Liver (tissue), 9 donors: ENCODE measurements around the gene RRP12. TPM values are rescaled to one million over a fixed set of nuclear protein-coding genes. Genes with fewer than 3 reads are reported as not detected.

Experiments used
- DNase-seq: peaks from one replicate; pipeline ENCODE4 v3.0.0-alpha.2; 2017; ENCODE audit warnings: low spot score
- H3K27ac ChIP-seq, 2 donors: one replicate each; pipeline ENCODE4 v1.7.0; 2013; ENCODE audit warnings: inconsistent platforms in 2 of 2, low read length in 2 of 2, control low read depth in 1 of 2, low read depth in 1 of 2, mild to moderate bottlenecking in 1 of 2
- H3K27me3 ChIP-seq, 4 donors: one replicate each; pipeline versions ENCODE4 v1.6.1 to v1.7.0; 2013; ENCODE audit warnings: low read length in 3 of 4, inconsistent platforms in 1 of 4, mild to moderate bottlenecking in 1 of 4, moderate library complexity in 1 of 4; ENCODE audit not compliant: control insufficient read depth in 4 of 4, insufficient read depth in 4 of 4
- H3K36me3 ChIP-seq, 4 donors: one replicate each; pipeline versions ENCODE4 v1.6.1 to v1.7.0; 2013; ENCODE audit warnings: low read length in 3 of 4, mild to moderate bottlenecking in 3 of 4, low read depth in 1 of 4, moderate library complexity in 1 of 4; ENCODE audit not compliant: control insufficient read depth in 4 of 4, insufficient read depth in 3 of 4
- H3K4me1 ChIP-seq, 4 donors: one replicate each; pipeline versions ENCODE4 v1.6.1 to v1.7.0; 2013; ENCODE audit warnings: low read length in 3 of 4, mild to moderate bottlenecking in 3 of 4, moderate library complexity in 1 of 4; ENCODE audit not compliant: control insufficient read depth in 4 of 4, insufficient read depth in 4 of 4
- H3K4me3 ChIP-seq, 3 donors: one replicate each; pipeline versions ENCODE4 v1.6.1 to v1.7.0; 2013; ENCODE audit warnings: low read length in 3 of 3, control low read depth in 1 of 3, low read depth in 1 of 3, mild to moderate bottlenecking in 1 of 3
- H3K9ac ChIP-seq, 2 donors: one replicate each; pipeline ENCODE4 v1.7.0; 2013; ENCODE audit warnings: low read length in 2 of 2, mild to moderate bottlenecking in 2 of 2, moderate library complexity in 2 of 2, control low read depth in 1 of 2, low read depth in 1 of 2
- H3K9me3 ChIP-seq, 4 donors: one replicate each; pipeline versions ENCODE4 v1.6.1 to v1.7.0; 2013; ENCODE audit warnings: low read length in 3 of 4; ENCODE audit not compliant: control insufficient read depth in 4 of 4
- EGR1 ChIP-seq, 2 donors: IDR thresholded peaks; 2 replicates each; pipeline ENCODE4 v1.6.1; 2016 to 2018; ENCODE audit warnings: antibody characterized with exemption in 2 of 2, low read depth in 2 of 2
- FOXA2 ChIP-seq: IDR thresholded peaks from 2 replicates; pipeline ENCODE4 v1.6.1; 2016; ENCODE audit warnings: antibody characterized with exemption
- GABPA ChIP-seq, 2 donors: IDR thresholded peaks in 1 of 2; conservative IDR thresholded peaks in 1 of 2; 2 replicates each; pipeline ENCODE4 v1.6.1; 2016; ENCODE audit warnings: antibody characterized with exemption in 2 of 2, mild to moderate bottlenecking in 1 of 2, moderate library complexity in 1 of 2
- HNF4A ChIP-seq, 2 donors: conservative IDR thresholded peaks; 2 replicates each; pipeline ENCODE4 v1.6.1; 2016; ENCODE audit warnings: antibody characterized with exemption in 2 of 2, mild to moderate bottlenecking in 2 of 2
- HNF4G ChIP-seq: IDR thresholded peaks from 2 replicates; pipeline ENCODE4 v1.6.1; 2016; ENCODE audit warnings: antibody characterized with exemption
- JUND ChIP-seq, 2 donors: IDR thresholded peaks; 2 replicates each; pipeline ENCODE4 v1.6.1; 2016; ENCODE audit warnings: antibody characterized with exemption in 2 of 2
- NR2F2 ChIP-seq: IDR thresholded peaks from 2 replicates; pipeline ENCODE4 v1.6.1; 2016; ENCODE audit warnings: antibody characterized with exemption
- RAD21 ChIP-seq, 2 donors: IDR thresholded peaks; 2 replicates each; pipeline ENCODE4 v1.6.1; 2016; ENCODE audit warnings: antibody characterized with exemption in 2 of 2, mild to moderate bottlenecking in 2 of 2
- RXRA ChIP-seq, 2 donors: IDR thresholded peaks; 2 replicates each; pipeline ENCODE4 v1.6.1; 2017 to 2018; ENCODE audit warnings: antibody characterized with exemption in 2 of 2, mild to moderate bottlenecking in 1 of 2
- SP1 ChIP-seq: IDR thresholded peaks from 2 replicates; pipeline ENCODE4 v1.6.1; 2018; ENCODE audit warnings: antibody characterized with exemption, mild to moderate bottlenecking
- TAF1 ChIP-seq: conservative IDR thresholded peaks from 2 replicates; pipeline ENCODE4 v1.6.1; 2016; ENCODE audit warnings: antibody characterized with exemption, mild to moderate bottlenecking
- YY1 ChIP-seq: IDR thresholded peaks from 2 replicates; pipeline ENCODE4 v1.6.1; 2016; ENCODE audit warnings: antibody characterized with exemption, mild to moderate bottlenecking
- WGBS: extraction: QIAGEN DNeasy Blood & Tissue Kit; methylation state at CpG from one replicate; pipeline ENCODE4 v1.1.7; 2013; 5-methylcytosine and 5-hydroxymethylcytosine counted together
- polyA plus RNA-seq, 2 donors: library from polyadenylated mRNA; stranded (reverse) in 1 of 2; unstranded in 1 of 2; fragments of 200-250 nt in 1 of 2; fragments of >200 nt in 1 of 2; fragmentation: Nextera tagmentation in 1 of 2; extraction: Ambion mirVana in 1 of 2; gene quantifications; one replicate each; pipeline versions ENCODE4 v1.2.1 to v1.2.3, GENCODE V29; 2013 to 2015
- total RNA-seq, 2 donors: library from RNA; depleted of rRNA; stranded (reverse); fragments of >200 nt; gene quantifications; one replicate each; pipeline ENCODE4 v1.2.3, GENCODE V29; 2014
- TF ChIP-seq, protein P1 (sequence below): fragments of 150-350 bp; IDR thresholded peaks from 2 replicates; pipeline ENCODE4 v1.5.1; 2017; ENCODE audit warnings: improper control_type of control experiment, low read depth, low read length; ENCODE audit not compliant: missing input control
- TF ChIP-seq, protein P2 (sequence below): IDR thresholded peaks from 2 replicates; pipeline ENCODE4 v1.6.1; 2016; ENCODE audit warnings: antibody characterized with exemption
- TF ChIP-seq, protein P3 (sequence below): IDR thresholded peaks from 2 replicates; pipeline ENCODE4 v1.6.1; 2016; ENCODE audit warnings: antibody characterized with exemption
- TF ChIP-seq, protein P4 (sequence below): IDR thresholded peaks from 2 replicates; pipeline ENCODE4 v1.6.1; 2016; ENCODE audit warnings: antibody characterized with exemption, mild to moderate bottlenecking
- TF ChIP-seq, protein P5 (sequence below): IDR thresholded peaks from 2 replicates; pipeline ENCODE4 v1.6.1; 2016; ENCODE audit warnings: antibody characterized with exemption
- donor health status: healthy.
- donor health status: healthy.
- donor health status: healthy.
- donor health status: healthy.
- donor health status: healthy.

Gene RRP12
- total and polyA plus RNA-seq, 4 donors: 5.7 to 9.6 (median 6.9) TPM

DNA sequence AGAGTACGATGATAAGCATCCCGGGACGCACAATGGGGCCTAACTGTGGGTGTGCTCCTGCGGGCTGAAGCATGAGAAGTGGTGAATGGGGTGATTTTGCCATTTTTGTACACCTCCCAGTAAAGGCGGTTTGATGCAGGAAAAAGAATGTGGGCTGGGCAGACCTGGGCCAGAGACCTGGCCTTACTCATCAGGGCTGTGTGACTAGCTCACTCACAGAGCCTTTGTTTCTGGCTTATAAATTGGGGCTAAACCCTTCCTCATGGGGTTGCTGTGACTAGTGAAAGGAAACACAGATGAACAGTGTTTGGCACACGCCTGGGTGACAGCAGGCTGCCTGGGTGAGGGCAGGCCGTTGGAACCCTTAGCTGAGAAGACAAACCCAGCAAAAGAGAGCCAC, 18.0 kb downstream of the RRP12 start:
- Histone ChIP-seq H3K36me3 (peaks cover 5 to 52% (median 13%) of the 10 kb centered on the region in 4 donors), H3K27ac (no peak overlapping the region), H3K4me3 (no peak overlapping the region), H3K9me3 (no peaks in the 10 kb centered on the region), H3K4me1 (no peaks in the 10 kb centered on the region), H3K9ac (no peak overlapping the region), H3K27me3 (no peaks in the 10 kb centered on the region)
- no peak for DNase-seq
- no peak for TF ChIP-seq NR2F2
- TF ChIP-seq, protein P1, sequence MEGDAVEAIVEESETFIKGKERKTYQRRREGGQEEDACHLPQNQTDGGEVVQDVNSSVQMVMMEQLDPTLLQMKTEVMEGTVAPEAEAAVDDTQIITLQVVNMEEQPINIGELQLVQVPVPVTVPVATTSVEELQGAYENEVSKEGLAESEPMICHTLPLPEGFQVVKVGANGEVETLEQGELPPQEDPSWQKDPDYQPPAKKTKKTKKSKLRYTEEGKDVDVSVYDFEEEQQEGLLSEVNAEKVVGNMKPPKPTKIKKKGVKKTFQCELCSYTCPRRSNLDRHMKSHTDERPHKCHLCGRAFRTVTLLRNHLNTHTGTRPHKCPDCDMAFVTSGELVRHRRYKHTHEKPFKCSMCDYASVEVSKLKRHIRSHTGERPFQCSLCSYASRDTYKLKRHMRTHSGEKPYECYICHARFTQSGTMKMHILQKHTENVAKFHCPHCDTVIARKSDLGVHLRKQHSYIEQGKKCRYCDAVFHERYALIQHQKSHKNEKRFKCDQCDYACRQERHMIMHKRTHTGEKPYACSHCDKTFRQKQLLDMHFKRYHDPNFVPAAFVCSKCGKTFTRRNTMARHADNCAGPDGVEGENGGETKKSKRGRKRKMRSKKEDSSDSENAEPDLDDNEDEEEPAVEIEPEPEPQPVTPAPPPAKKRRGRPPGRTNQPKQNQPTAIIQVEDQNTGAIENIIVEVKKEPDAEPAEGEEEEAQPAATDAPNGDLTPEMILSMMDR: no peak
- no peak for TF ChIP-seq EGR1 (IDR thresholded peaks at IDR 0.05; ENCODE audit: low read depth in 2 of 2)
- no peak for TF ChIP-seq RAD21 (IDR thresholded peaks at IDR 0.05)
- TF ChIP-seq HNF4A (conservative IDR thresholded peaks at IDR 0.05): no peak
- TF ChIP-seq FOXA2: no peak
- no peak for TF ChIP-seq JUND (IDR thresholded peaks at IDR 0.05)
- TF ChIP-seq, protein P2, sequence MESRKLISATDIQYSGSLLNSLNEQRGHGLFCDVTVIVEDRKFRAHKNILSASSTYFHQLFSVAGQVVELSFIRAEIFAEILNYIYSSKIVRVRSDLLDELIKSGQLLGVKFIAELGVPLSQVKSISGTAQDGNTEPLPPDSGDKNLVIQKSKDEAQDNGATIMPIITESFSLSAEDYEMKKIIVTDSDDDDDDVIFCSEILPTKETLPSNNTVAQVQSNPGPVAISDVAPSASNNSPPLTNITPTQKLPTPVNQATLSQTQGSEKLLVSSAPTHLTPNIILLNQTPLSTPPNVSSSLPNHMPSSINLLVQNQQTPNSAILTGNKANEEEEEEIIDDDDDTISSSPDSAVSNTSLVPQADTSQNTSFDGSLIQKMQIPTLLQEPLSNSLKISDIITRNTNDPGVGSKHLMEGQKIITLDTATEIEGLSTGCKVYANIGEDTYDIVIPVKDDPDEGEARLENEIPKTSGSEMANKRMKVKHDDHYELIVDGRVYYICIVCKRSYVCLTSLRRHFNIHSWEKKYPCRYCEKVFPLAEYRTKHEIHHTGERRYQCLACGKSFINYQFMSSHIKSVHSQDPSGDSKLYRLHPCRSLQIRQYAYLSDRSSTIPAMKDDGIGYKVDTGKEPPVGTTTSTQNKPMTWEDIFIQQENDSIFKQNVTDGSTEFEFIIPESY: no peak
- TF ChIP-seq, protein P3, sequence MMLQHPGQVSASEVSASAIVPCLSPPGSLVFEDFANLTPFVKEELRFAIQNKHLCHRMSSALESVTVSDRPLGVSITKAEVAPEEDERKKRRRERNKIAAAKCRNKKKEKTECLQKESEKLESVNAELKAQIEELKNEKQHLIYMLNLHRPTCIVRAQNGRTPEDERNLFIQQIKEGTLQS: no peak
- TF ChIP-seq TAF1: no peak
- TF ChIP-seq, protein P4, sequence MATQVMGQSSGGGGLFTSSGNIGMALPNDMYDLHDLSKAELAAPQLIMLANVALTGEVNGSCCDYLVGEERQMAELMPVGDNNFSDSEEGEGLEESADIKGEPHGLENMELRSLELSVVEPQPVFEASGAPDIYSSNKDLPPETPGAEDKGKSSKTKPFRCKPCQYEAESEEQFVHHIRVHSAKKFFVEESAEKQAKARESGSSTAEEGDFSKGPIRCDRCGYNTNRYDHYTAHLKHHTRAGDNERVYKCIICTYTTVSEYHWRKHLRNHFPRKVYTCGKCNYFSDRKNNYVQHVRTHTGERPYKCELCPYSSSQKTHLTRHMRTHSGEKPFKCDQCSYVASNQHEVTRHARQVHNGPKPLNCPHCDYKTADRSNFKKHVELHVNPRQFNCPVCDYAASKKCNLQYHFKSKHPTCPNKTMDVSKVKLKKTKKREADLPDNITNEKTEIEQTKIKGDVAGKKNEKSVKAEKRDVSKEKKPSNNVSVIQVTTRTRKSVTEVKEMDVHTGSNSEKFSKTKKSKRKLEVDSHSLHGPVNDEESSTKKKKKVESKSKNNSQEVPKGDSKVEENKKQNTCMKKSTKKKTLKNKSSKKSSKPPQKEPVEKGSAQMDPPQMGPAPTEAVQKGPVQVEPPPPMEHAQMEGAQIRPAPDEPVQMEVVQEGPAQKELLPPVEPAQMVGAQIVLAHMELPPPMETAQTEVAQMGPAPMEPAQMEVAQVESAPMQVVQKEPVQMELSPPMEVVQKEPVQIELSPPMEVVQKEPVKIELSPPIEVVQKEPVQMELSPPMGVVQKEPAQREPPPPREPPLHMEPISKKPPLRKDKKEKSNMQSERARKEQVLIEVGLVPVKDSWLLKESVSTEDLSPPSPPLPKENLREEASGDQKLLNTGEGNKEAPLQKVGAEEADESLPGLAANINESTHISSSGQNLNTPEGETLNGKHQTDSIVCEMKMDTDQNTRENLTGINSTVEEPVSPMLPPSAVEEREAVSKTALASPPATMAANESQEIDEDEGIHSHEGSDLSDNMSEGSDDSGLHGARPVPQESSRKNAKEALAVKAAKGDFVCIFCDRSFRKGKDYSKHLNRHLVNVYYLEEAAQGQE: no peak
- TF ChIP-seq GABPA (IDR thresholded peaks at IDR 0.05 in 1 of 2, conservative IDR thresholded peaks at IDR 0.05 in 1 of 2): no peak
- TF ChIP-seq, protein P5, sequence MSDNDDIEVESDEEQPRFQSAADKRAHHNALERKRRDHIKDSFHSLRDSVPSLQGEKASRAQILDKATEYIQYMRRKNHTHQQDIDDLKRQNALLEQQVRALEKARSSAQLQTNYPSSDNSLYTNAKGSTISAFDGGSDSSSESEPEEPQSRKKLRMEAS: no peak
- no peak for TF ChIP-seq RXRA (IDR thresholded peaks at IDR 0.05)
- 96% methylated on average over 7 of the region's 7 CpGs for whole genome bisulfite sequencing

DNA sequence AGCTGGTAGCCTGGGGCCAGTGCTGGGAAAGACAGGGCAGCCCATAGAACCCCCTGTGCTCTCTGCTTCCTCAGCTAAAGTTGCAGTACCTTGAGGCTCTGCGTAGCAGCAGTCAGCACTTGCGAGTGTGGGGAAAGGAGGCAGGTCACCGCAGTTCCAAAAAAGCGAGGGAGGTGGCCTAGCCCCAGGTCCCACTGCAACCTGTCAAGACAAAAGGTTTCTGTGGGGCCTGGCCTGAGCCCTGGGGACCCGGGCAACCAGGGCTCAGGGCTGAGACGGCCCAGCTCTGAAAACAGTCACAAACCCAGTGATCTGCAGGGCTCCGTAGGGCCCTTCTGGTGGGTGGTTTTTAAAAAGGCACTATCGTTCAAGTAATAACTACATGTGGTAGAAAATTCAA, 19.5 kb downstream of the RRP12 start:
- Histone ChIP-seq H3K9me3 (no peaks in the 10 kb centered on the region), H3K36me3 (peaks cover 8 to 52% (median 15%) of the 10 kb centered on the region in 4 donors), H3K4me1 (no peaks in the 10 kb centered on the region), H3K4me3 (no peak overlapping the region), H3K9ac (no peak overlapping the region), H3K27ac (no peak overlapping the region), H3K27me3 (no peaks in the 10 kb centered on the region)
- no peak for DNase-seq
- WGBS: 96% methylated on average over 8 of the region's 8 CpGs
- TF ChIP-seq NR2F2 (no peak), SP1 (no peak), TAF1 (no peak), YY1 (no peak), HNF4G (no peak), GABPA (IDR thresholded peaks at IDR 0.05 in 1 of 2, conservative IDR thresholded peaks at IDR 0.05 in 1 of 2) (no peak), JUND (IDR thresholded peaks at IDR 0.05) (no peak)
- TF ChIP-seq, protein P3: no peak
- TF ChIP-seq, protein P2: no peak
- TF ChIP-seq, protein P4: no peak
